Left ventricle myocardium inferior (tissue), 1 donor: ENCODE results near the gene PPP1R1C. TPM values are rescaled to one million over a fixed set of nuclear protein-coding genes. Genes with fewer than 3 reads are reported as not detected.
A peak's percentile ranks its signal among the peaks of the same experiment; 100 is the strongest.

Source experiments
- DNase-seq: peaks from one replicate; pipeline ENCODE4 v3.0.0-alpha.2; 2020
- H3K27ac ChIP-seq: fragments of 200-600 bp; replicated peaks from 2 replicates; pipeline ENCODE4 v1.8.0; 2021
- H3K27me3 ChIP-seq: fragments of 200-600 bp; 2 replicates; pipeline ENCODE4 v1.8.0; 2021; ENCODE audit warnings: low read depth
- H3K36me3 ChIP-seq: fragments of 200-600 bp; 2 replicates; pipeline ENCODE4 v1.8.0; 2021
- H3K4me1 ChIP-seq: fragments of 200-600 bp; 2 replicates; pipeline ENCODE4 v1.8.0; 2021
- H3K4me3 ChIP-seq: fragments of 200-600 bp; 2 replicates; pipeline ENCODE4 v1.8.0; 2021; ENCODE audit warnings: mild to moderate bottlenecking, moderate library complexity
- H3K9me3 ChIP-seq: fragments of 200-600 bp; replicated peaks from 2 replicates; pipeline ENCODE4 v1.8.0; 2021
- CTCF ChIP-seq: fragments of 200-600 bp; IDR thresholded peaks from 2 replicates; pipeline ENCODE4 v1.8.0; 2021; ENCODE audit warnings: antibody characterized with exemption, mild to moderate bottlenecking, borderline replicate concordance
- intact Hi-C: fragments of 100-400 bp; cut with micrococcal nuclease; formaldehyde crosslinking; loops from one replicate; pipeline ENCODE4 v1.11.0; 2022
- total RNA-seq: library from RNA; stranded (reverse); fragmentation: NEBNext Ultra II Directional; extraction: Animal tissue kit (Norgen Biotek cat#: 25700); gene quantifications from one replicate; pipeline ENCODE4 v1.2.1, GENCODE V29; 2021
- donor health status: DM: no; HTN: yes; CAD: no; lungs with severe emphysema.

The PPP1R1C gene
- total RNA-seq, 1 donor from 2014 or later, result 33.1 TPM

- H3K27ac ChIP-seq, result peak overlapping the region; percentile 24
- no peaks in the 10 kb centered on the region for H3K27me3 ChIP-seq
- H3K36me3 ChIP-seq, result no peaks in the 10 kb centered on the region
- no peak for DNase-seq
- H3K4me1 ChIP-seq, result peaks cover 8% of the 10 kb centered on the region
- no peak overlapping the region for H3K4me3 ChIP-seq
- no peaks in the 10 kb centered on the region for H3K9me3 ChIP-seq
- intact Hi-C loops, result loop anchor here (5.0 to 10.0 kb wide), 2 partner anchors 102 to 335 kb away; no protein-coding TSS in a partner anchor
- TF ChIP-seq CTCF, result no peak
Measured at GRCh38 chr2:182077023-182077422, 91.4 kb downstream of the PPP1R1C start.

- peak; percentile 17 for DNase-seq
- intact Hi-C loops, result loop anchor here (5.0 to 10.0 kb wide), 2 partner anchors 103 to 335 kb away; no protein-coding TSS in a partner anchor
Measured at GRCh38 chr2:182077448-182078142, 91.9 kb downstream of the PPP1R1C start.

GRCh38 chr2:182078988-182079602, 93.4 kb downstream of the PPP1R1C start:
- intact Hi-C loops, result loop anchor here (5.0 to 10.0 kb wide), 2 partner anchors 104 to 337 kb away; no protein-coding TSS in a partner anchor
- Histone ChIP-seq H3K27ac (no peak overlapping the region), H3K27me3 (no peaks in the 10 kb centered on the region), H3K36me3 (no peaks in the 10 kb centered on the region), H3K4me1 (peaks cover 8% of the 10 kb centered on the region), H3K9me3 (no peaks in the 10 kb centered on the region), H3K4me3 (no peak overlapping the region)
- DNase-seq, result no peak
- no peak for TF ChIP-seq CTCF

More at GRCh38 chr2:182077448-182078142, 91.9 kb downstream of the PPP1R1C start:
- Histone ChIP-seq H3K4me3 (no peak overlapping the region), H3K9me3 (no peaks in the 10 kb centered on the region), H3K27me3 (no peaks in the 10 kb centered on the region), H3K4me1 (peaks cover 8% of the 10 kb centered on the region), H3K27ac (peak overlapping the region; percentile 24), H3K36me3 (no peaks in the 10 kb centered on the region)
- TF ChIP-seq CTCF, result peak; percentile 77

GRCh38 chr2:182080493-182080892, 94.8 kb downstream of the PPP1R1C start:
- TF ChIP-seq CTCF, result no peak
- intact Hi-C loops, result no loop called here
- H3K9me3 ChIP-seq, result peaks cover 3% of the 10 kb centered on the region
- no peaks in the 10 kb centered on the region for H3K36me3 ChIP-seq
- no peaks in the 10 kb centered on the region for H3K27me3 ChIP-seq
- no peak overlapping the region for H3K27ac ChIP-seq
- H3K4me3 ChIP-seq, result no peak overlapping the region
- no peak for DNase-seq
- peaks cover 8% of the 10 kb centered on the region for H3K4me1 ChIP-seq

- H3K4me1 ChIP-seq, result peaks cover 8% of the 10 kb centered on the region
- no peaks in the 10 kb centered on the region for H3K36me3 ChIP-seq
- DNase-seq, result no peak
- H3K27ac ChIP-seq, result no peak overlapping the region
- H3K27me3 ChIP-seq, result no peaks in the 10 kb centered on the region
- no peak for TF ChIP-seq CTCF
- no peak overlapping the region for H3K4me3 ChIP-seq
- peaks cover 3% of the 10 kb centered on the region for H3K9me3 ChIP-seq
- intact Hi-C loops, result no loop called here
Measured at GRCh38 chr2:182081602-182082260, 96.1 kb downstream of the PPP1R1C start.
